ENCODE results near the gene ZNF627.
"Not testable (repeated sequence)": the region's sequence is repeated elsewhere in the genome, so short reads cannot be mapped to it uniquely, and the experiment has no call there.

The ZNF627 gene

DNA sequence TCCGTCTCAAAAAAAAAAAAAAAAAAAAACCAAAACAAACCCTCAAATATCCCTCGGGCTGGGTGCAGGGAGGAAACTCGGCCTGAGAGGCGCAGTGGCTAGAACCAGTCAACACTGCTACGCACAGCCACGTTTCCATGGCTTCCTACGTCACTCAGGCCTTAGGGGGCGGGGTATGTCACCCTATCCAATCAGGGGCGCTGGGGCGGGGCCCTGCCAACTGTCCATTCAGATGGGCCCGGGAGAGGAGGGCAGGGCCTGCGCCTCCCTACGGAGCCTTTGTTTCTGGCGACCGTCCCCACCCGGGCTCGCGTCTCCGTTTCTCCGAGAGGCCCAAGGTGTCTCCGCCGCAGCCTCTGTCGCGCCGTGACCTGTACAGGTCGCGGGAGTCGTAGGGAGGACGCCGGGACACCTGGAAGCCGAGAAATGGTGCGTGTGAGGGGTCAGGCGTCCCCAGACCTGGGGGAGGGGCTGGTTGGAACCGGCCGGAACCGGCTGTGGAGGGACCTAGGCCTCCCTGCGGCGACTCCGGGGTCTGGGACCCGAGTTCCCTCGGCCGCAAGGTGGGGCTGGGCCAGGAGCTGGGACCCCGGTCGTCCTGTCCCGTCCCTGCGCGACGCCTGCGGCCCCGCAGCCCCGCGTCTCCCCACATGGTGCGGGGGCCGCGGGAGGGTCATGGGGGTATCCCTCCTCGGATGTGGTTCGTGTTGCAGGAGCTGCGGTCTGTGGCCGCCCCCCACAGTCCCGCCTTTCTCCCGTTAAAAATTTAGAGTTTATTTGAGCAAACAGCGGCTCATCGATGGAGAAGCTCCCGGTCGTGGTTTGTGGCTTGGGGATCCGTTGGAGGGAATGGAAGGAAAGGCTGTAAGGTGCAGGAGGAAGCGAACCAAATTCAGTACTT, at the start of gene ZNF627:
TSS of gene ZNF627 (plus strand) at position 282 of the 901 bp plus-strand sequence. CDS start at position 427, 145 bp downstream.
- DNase-seq = peak; percentile 82 to 90

DNA sequence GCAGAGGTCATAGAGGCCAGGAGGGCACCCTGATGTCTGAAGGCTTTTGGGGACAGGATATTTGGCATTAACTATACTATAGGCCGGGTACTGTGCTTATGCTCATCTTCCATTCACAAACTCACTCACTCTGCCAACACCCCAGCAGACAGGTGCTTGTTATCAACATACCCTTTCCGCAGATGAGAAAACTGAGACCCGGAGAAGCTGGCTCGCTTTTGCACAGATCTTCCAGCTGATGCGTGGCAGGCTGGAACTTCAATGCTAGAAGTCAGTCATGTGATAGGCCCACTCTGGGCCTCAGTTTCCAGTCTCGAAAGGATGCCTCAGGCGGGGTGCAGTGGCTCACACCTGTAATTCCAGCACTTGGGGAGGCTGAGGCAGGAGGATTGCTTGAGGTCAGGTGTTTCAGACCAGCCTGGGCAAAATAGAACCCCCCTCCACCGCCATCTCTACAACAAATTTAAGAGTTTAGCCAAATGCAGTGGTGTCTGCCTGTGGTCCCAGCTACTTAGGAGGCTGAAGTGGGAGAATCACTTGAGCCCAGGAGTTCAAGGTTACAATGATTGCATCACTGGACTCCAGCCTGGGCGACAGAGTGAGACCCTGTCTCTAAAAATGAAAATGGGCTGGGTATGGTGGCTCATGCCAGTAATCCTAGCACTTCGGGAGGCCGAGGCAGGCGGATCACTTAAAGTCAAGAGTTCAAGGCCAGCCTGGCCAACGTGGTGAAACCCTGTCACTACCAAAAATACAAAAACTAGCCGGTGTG, 49.2 kb upstream of the ZNF627 start:
- DNase-seq = no peak

DNA sequence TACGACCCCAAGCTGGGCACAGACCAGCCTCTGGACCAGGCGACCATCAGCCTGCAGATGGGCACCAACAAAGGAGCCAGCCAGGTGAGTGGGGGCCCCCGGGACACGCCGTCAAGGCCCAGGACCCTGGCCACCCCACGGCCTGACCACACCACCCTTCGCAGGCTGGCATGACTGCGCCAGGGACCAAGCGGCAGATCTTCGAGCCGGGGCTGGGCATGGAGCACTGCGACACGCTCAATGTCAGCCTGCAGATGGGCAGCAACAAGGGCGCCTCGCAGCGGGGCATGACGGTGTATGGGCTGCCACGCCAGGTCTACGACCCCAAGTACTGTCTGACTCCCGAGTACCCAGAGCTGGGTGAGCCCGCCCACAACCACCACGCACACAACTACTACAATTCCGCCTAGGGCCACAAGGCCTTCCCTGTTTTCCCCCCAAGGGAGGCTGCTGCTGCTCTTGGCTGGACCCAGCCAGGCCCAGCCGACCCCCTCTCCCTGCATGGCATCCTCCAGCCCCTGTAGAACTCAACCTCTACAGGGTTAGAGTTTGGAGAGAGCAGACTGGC, 47.8 kb upstream of the ZNF627 start:
- no peak for DNase-seq

DNA sequence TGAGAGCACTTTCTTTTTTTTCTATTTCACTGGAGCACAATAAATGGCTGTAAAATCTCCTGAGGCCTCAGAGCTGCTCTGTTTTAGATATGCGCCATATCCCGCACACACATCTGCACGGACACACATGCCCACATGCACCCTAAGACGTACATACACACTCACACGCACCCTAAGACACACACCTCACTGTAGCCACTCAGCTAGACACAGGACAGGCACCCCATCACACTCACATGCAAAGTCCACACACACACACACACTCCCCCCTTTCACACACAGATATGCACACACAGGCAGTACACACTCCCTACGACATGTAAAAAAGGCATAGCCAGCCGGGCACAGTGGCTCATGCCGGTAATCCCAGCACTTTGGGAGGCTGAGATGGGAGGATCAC, 47.0 kb upstream of the ZNF627 start:
- no peak for DNase-seq

DNA sequence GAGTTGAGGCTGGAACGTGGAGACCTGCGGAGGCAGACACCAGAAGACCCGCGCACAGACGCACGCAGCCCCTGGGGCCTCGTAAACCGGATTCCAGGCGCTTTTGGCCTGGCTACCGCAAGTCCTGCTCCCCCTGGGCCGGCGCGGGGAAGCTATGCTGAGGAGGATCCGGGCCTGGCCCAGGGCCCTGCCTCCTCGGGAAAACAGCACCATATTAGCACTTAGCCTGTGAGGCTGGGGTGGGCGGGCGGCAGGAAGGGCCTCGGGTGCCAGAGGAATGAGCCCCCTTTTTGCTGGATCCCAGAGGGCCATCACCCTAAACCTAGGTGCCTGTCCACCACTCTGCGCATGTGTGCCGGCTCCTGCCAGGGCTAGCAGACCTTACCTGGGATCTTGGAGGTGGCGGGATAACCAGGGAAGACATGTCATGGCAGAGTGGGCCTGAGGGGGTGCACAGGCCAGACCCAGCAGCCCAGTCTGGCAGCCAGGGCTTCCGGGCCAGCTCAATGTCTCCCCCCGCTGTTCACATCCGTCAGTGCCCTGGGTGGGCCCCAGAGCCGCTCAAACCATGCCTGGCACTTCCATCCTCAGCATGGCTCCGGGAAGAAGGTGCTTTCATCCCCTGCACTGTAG, 45.6 kb upstream of the ZNF627 start:
- DNase-seq = no peak

DNA sequence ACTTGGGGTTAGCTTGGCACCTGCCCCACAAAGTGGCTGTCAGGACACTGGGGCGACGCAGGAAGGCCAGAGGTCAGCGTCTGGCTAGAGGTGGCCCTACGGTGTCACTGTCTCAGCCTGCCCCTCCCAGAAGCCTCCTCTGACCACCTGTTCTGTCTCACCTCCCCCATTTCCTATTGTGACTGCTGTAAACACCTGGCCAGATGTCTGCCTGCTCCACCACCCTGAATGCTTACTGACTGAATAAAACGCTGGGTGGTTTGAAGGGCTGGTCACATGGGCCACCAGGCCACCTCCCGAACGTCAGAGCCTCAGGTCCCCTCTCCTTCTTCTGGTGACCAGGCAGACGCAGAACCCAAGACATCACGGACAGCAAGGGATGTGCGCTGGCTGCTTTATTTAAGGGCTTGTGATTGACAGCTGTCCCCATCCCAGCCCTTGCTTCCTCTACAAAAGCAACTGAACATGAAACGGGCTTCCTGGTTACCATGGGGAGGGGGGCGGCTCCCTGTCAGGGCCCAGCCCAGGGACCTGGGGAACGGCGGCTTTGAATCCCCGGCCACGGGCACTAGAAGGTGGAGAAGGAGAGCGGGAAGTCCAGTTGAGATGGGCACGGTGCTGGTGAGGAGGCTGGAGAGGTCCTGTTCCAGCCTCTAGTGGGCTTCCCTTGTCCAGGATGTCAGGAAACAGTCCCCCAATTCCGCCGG, 44.5 kb upstream of the ZNF627 start:
- DNase-seq = no peak

DNA sequence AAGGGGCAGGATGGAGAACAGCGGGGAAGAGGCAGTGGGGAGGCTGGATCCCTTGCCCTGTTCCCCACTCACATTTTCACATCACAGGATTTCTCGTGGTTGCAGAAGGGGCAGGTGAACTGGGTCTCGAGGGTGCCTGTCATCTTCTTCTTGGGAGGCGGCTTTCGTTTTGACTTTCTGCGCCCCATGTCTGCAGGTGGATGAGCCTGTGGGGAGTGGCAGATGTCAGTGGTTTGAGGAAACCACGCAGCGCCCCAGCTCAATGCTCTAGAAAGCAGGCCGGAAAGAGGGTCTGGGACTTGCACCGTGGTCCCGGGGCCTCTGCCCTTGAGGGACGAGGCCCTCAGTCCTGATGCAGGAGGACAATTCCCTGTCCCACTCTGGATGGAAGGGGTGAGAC, 43.1 kb upstream of the ZNF627 start:
- no peak for DNase-seq

DNA sequence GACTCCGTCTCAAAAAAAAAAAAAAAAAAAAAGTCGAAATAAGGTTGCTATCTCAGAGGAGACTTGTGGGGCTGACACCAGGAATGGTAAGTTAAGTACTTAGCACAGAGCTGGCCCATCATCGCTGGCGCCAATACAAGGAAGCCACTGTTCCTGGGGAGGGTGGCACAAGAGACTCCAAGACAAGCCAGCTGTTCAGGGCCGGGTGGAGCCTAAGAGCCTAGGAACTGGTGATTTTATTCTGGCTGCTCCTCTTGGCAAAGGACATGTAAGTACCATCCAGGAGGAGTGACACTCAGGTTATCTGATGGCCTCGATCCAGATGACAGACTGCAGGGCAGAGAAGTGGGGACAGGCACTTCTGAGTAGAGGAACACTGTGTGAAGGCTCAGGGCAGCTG, 42.0 kb upstream of the ZNF627 start:
- no peak for DNase-seq

DNA sequence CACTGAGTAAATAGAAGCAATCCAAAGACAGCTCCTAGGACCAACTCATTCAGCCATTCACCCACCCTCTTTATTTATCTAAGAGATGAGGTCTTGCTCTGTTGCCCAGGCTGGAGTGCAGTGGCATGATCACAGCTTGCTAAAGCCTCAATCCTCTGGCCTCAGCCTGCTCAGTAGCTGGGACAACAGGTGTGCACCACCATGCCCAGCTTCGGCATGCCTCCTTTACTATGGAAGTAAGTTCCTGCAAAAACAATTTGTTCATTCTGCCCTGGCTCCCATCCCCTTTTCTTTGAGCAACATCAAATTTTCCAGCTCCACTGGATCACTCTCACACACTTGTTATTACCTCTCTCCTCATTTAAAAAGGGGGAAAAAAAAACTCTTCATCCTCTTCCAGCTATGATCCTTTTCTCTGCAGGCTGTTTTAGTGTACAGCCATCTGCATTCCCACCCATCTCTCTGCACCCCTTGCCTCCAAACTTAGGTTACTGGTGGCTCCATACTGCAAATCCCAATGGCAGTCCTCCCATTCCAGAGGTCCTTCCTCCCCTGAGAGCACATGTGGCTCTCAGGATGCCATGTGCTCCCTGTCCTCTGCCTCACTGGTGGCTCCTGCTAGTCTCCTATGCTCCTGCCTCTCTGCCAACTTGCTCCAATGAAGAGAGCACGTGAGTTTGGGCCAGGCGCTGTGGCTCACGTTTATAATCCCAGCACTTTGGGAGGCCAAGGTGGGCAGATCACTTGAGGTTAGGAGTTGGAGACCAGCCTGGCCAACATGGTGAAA, 40.5 kb upstream of the ZNF627 start:
- no peak for DNase-seq

DNA sequence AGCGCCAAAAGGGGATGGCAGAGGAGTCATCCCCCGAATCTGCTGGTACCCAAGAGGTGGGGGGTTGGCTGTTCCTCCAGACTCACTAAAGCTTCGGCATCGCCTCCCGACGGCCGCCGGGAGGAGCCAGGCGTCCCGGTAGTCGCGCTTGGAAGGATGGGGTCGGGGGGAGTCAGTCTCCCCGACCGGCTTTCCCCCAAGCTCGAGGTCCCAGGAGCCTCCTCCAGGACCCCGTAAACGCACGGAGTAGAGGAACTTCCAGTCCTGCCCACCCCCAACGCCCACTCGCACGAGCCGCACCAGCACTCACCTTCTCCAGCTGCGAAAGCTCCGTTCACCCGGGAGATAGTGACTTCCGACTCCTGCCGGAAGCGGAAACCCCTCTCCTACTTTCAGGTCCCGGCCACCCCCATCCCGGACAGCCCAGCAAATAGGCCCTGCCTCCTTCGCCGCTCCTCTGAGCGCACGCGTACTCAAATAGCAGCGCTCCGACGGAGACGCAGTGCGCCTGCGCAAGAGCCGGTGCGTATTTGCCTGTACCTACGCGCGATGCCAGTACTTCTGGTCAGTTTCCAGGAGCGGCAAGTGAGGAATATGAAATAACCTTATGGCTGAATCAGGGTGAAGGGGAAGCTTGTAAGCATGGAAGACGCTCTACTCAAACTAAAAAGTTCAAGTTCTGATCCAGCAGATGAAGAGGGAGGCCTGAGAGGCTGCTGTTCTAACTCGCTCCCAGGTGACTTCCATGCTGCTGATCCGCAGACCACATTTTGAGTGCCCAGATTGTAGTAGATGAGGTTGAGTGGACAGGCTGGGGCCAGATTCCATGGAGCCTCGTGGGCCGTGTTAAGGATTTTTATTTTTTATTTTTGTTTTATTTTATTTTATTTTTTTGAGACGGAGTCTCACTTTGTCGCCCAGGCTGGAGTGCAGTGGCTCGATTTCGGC, 38.1 kb upstream of the ZNF627 start, which contains the start of gene ELOF1:
TSS of gene ELOF1 (minus strand) at position 350 of the 948 bp plus-strand sequence. CDS start 4,883 bp downstream, outside the sequence.
- DNase-seq = peak; percentile 65 to 87

DNA sequence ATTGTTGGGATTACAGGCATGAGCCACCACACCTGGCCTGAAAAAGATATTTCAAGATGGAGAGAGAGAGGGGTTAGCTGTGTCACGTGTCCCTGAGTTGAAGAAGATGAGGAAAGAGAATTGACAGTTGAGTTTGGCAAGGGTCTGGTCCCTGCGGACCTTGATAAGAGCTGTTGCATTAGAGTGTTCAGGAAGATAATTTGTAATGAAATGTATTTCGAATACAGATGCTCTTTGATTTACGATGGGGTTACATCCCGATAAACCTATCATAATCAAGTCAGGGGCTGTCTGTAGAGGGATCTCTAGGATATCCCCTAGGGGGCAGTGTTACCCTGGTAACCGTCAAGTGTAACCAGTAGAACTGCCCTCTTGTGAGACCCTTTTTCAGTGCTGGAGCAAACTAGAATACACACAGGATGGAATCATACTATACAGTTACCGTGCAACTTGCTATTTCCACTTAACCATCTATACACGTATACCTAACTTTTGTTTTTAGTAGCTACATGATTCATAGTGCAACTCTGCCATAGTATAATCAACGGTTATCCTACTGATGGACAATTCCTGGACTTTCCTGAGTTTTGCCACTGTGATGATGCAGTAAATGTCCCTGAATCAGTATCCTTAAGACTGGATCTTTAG, 36.8 kb upstream of the ZNF627 start:
- DNase-seq = peak in 1 of 2 experiments; percentile 8

DNA sequence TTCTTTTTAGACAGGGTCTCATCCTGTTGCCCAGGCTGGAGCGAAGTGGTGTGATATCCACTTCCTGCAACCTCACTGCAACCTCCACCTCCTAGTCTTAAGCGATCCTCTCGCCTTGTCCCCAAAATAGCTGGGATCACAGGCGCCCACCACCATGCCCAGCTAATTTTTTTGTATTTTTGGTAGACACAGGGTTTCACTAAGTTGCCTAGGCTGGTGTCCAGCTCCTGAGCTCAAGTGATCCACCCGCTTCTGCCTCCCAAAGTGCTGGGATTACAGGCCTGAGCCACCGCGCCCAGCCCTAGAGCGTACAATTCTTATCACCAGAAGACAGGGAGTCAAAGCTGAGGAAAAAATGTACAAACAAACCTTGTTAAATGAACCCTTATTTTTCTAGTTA, 33.8 kb upstream of the ZNF627 start:
- no peak for DNase-seq

DNA sequence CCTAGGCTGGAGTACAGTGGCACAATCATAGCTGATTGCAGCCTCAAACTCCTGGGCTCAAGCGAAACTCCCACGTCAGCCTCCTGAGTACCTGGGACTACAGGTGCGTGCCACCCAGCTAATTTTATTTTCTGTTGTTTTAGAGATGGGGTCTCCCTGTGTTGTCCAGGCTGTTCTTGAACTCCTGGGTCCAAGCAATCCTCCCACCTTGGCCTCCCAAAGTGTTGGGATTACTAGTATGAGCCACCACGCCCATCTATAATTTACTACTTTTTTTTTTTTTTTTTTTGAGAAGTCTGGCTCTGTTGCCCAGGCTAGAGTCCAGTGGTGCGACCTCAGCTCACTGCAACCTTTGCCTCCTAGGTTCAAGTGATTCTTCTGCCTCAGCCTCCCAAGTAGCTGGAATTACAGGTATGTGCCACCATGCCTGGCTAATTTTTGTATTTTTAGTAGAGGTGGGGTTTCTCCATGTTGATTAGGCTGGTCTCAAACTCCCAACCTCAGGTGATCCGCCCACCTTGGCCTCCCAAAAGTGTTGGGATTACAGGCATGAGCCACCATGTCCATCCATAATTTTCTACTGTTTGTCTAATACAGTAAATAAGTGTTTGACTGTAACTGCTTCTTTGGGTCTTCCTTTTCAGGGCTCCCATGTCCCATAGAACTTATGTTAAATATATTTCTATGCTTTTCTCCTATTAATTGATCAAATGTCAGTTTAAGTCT, 33.0 kb upstream of the ZNF627 start:
- not testable (repeated sequence) for DNase-seq

DNA sequence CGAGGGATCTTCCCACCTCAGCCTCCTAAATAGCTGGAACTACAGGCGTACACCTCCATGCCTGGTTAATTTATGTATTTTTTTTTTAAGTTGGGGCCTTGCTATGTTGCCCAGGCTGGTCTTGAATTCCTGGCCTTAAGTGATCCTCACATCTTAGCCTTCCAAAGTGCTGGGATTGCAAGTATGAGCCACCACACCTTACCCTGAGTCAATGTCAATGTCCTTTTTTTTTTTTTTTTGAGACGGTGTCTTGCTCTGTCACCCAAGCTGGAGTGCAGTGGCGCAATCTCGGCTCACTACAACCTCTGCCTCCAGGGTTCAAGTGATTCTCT, 31.7 kb upstream of the ZNF627 start:
- DNase-seq = not testable (repeated sequence)

DNA sequence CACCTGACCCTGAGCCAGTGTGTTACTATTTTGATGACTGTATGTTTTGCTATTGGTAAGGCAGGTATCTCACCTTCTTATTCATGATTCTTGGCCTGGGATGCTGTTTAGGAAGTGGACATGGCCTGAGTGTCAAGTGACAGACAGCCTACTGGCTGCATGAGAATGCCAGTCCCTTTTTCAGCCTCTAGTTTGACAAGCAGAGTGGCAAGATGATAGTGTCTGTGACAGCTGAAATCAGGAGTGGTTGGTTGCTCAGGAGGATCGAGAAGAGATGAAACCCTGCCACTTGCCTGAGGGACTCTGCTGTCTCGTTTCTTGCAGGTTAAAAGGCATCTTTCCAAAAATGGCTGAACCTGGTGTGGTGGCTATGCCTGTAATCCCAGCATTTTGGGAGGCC, 31.1 kb upstream of the ZNF627 start:
- DNase-seq = no peak

DNA sequence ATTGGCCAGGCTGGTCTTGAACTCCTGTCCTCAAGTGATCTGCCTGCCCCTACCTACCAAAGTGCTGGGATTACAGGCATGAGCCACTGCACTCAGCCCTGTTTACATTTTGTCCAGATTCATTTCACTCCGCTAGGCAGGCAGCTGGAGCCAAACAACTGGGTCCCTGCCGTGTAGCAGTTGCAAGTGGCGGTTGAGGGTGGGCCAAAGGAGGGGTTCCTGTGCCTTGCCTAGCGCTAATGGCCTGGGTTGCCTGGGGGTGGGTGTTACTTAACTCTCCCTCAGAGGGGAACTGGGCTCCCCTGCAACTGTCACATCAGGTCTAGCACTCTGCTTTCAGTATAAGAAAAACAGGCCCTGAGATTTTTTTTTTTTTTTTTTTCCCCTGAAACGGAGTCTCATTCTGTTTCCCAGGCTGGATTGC, 27.2 kb upstream of the ZNF627 start:
- no peak for DNase-seq

DNA sequence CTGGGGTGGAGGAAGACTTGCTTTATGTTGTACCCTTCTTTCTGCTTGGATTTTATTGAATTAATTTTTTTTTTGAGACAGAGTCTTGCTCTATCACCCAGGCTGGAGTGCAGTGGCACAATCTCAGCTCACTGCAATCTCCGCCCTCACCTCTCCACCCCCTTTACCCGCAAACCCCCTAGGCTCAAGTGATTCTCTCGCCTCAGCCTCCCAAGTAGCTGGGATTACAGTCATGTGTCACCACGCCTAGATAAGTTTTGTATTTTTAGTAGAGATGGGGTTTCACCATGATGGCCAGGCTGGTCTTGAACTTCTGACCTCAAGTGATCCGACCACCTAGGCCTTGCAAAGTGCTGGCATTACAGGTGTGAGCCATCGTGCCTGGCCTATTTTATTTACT, 23.9 kb upstream of the ZNF627 start:
- DNase-seq = not testable (repeated sequence)

DNA sequence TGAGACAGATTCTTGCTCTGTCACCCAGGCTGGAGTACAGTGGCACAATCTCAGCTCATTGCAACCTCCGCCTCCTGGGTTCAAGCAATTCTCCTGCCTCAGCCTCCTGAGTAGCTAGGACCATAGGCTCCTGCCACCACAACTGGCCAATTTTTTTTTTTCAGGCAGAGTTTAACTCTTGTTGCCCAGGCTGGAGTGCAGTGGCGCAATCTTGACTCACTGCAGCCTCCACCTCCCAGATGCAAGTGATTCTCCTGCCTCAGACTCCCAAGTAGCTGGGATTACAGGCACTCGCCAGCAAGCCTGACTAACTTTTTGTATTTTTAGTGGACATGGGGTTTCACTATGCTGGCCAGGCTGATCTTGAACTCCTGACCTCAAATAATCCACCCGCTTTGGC, 23.5 kb upstream of the ZNF627 start:
- DNase-seq = not testable (repeated sequence)

DNA sequence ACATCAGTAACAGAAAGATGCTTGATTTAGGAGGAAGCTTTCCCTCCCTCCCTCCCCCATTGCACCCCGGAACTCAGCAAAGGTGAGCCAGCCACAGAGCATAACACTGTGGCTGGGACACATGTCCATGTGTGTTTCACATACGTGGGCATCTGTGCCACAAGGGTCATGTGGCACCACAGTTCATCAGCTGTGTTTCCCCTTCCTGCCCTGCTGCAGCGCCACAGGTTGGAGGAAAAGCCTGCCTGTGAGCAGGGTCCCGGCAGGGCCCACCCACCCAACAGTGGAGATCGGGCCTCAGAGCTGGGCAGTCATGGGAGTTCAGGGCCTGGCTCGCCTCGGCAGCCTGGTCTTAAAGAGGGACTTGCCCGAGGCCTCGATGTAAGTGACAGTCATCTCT, 22.6 kb upstream of the ZNF627 start:
- DNase-seq = no peak
